ENCODE measurements around the gene PHF14.
"Not testable (repeated sequence)": the region's sequence is repeated elsewhere in the genome, so short reads cannot be mapped to it uniquely, and the experiment has no call there.

GRCh38 chr7:10965016-10965415 is 8.7 kb upstream of the PHF14 start:
- not testable (repeated sequence) for TF ChIP-seq CTCF, POLR2A (IDR thresholded peaks at IDR 0.05)

Data from adrenal gland (tissue), 5 donors.